Heart left ventricle (tissue), 13 donors: ENCODE measurements around the gene DTNB.

ENCODE experiments used
- CTCF ChIP-seq, 12 donors: fragments of 200-600 bp; sonication (generic) in 4 of 12; IDR thresholded peaks; one replicate each; pipeline versions ENCODE4 v1.5.0 to v1.8.0; 2018 to 2022; ENCODE audit warnings: antibody characterized with exemption in 12 of 12, mild to moderate bottlenecking in 5 of 12
- POLR2A ChIP-seq, 2 donors: fragments of 450-650 bp; IDR thresholded peaks; one replicate each; pipeline ENCODE4 v1.6.1; 2017; ENCODE audit warnings: antibody characterized with exemption in 2 of 2, mild to moderate bottlenecking in 2 of 2, moderate library complexity in 2 of 2
- donor health status: ischemic (EF 13 %, LVEDD 7.1; RV severe dilation, severe dysfunction).
- donor health status: DM: no; HTN: yes; CAD: no.
- donor health status: DM: no; HTN: no; CAD: no.
- donor health status: ischemic (EF 25% LVEDD 6.9; RV normal size, moderate dysfunction).
- donor health status: ischemic (EF 25% LVEDD 5.7; RV mildly dilated, moderate dysfunction).
- donor health status: ischemic (EF 35%, LVEDD 5.7; RV mildly dilated, moderate dysfunction).
- donor health status: nonischemic (EF 11% LVEDD 7.7; RV severe dilation, severe dysfunction).
- donor health status: DM: yes; HTN: yes; CAD: no.
- donor health status: PGD.
- donor health status: ischemic (EF 29% LVEDD 5.4; RV normal size, mild dysfunction).
- donor health status: nonischemic (EF 23%, LVEDD 6.1; RV moderate dilation, normal function).

GRCh38 chr2:25435421-25435820 is 238.0 kb downstream of the DTNB start:
- TF ChIP-seq CTCF (IDR thresholded peaks at IDR 0.05), result no peak
- TF ChIP-seq POLR2A (IDR thresholded peaks at IDR 0.05), result no peak
